GM19324 (cell line): ENCODE measurements around the gene DMRTC1B.
"Not testable (repeated sequence)": the region's sequence is repeated elsewhere in the genome, so short reads cannot be mapped to it uniquely, and the experiment has no call there.

Source experiments
- ATAC-seq: cut with Tn5 transposase; IDR thresholded peaks from one replicate; pipeline ENCODE4 v1.9.1; 2021; ENCODE audit warnings: mild to moderate bottlenecking, moderate library complexity; ENCODE audit not compliant: unreplicated experiment, low FRiP score

The DMRTC1B gene

GRCh38 chrX:72776653-72777466, at the start of gene DMRTC1B:
TSS of gene DMRTC1B (plus strand) at chrX:72776890. CDS start at chrX:72845136, 68,246 bp downstream.
- peak; percentile 62 for ATAC-seq

- no peak for ATAC-seq
Observed at GRCh38 chrX:72727846-72728245, 48.8 kb upstream of the DMRTC1B start.

GRCh38 chrX:72733636-72734035, 43.1 kb upstream of the DMRTC1B start:
- ATAC-seq: not testable (repeated sequence)

- ATAC-seq: no peak
Observed at GRCh38 chrX:72735561-72735960, 41.1 kb upstream of the DMRTC1B start.

GRCh38 chrX:72745546-72745945, 31.1 kb upstream of the DMRTC1B start:
- ATAC-seq: not testable (repeated sequence)

GRCh38 chrX:72748545-72748944, 28.1 kb upstream of the DMRTC1B start:
- ATAC-seq: not testable (repeated sequence)

- not testable (repeated sequence) for ATAC-seq
Observed at GRCh38 chrX:72760454-72760853, 16.2 kb upstream of the DMRTC1B start.

- peak; percentile 65 for ATAC-seq
Observed at GRCh38 chrX:72777467-72777790, 739 bp downstream of the DMRTC1B start.

- ATAC-seq: not testable (repeated sequence)
Observed at GRCh38 chrX:72778146-72778545, 1.5 kb downstream of the DMRTC1B start.

- ATAC-seq: not testable (repeated sequence)
Observed at GRCh38 chrX:72782560-72782959, 5.9 kb downstream of the DMRTC1B start, which contains the start of gene FAM236B. TSS of gene FAM236B (minus strand) at chrX:72782660. CDS start at chrX:72782560, 100 bp downstream.

- not testable (repeated sequence) for ATAC-seq
Observed at GRCh38 chrX:72783365-72783936, 6.8 kb downstream of the DMRTC1B start.

GRCh38 chrX:72783964-72784363, 7.3 kb downstream of the DMRTC1B start:
- ATAC-seq: not testable (repeated sequence)

GRCh38 chrX:72788142-72788541, 11.5 kb downstream of the DMRTC1B start:
- not testable (repeated sequence) for ATAC-seq

GRCh38 chrX:72790390-72790789, 13.7 kb downstream of the DMRTC1B start:
- ATAC-seq: not testable (repeated sequence)

- not testable (repeated sequence) for ATAC-seq
Observed at GRCh38 chrX:72808110-72808509, 31.4 kb downstream of the DMRTC1B start, which contains the start of gene FAM236D. TSS of gene FAM236D (minus strand) at chrX:72808210. CDS start at chrX:72808110, 100 bp downstream.

GRCh38 chrX:72830701-72831100, 54.0 kb downstream of the DMRTC1B start:
- not testable (repeated sequence) for ATAC-seq

- ATAC-seq: not testable (repeated sequence)
Observed at GRCh38 chrX:72837532-72837931, 60.8 kb downstream of the DMRTC1B start.

- ATAC-seq: not testable (repeated sequence)
Observed at GRCh38 chrX:72882898-72883297, 106.2 kb downstream of the DMRTC1B start.

GRCh38 chrX:72889740-72890139, 113.0 kb downstream of the DMRTC1B start:
- not testable (repeated sequence) for ATAC-seq
